SU-DHL-6 (cell line): Measurements from ENCODE around the gene ADK.
"Not testable (repeated sequence)": the region's sequence is repeated elsewhere in the genome, so short reads cannot be mapped to it uniquely, and the experiment has no call there.

ENCODE experiments used
- CTCF ChIP-seq: fragments of 200-600 bp; sonication (generic); IDR thresholded peaks from one replicate; pipeline ENCODE4 v1.5.1; 2017; ENCODE audit warnings: antibody characterized with exemption, mild to moderate bottlenecking, low read length, moderate library complexity; ENCODE audit not compliant: insufficient read depth, poor library complexity, severe bottlenecking
- EZH2phosphoT487 ChIP-seq: fragments of 200-600 bp; sonication (generic), shearing (Covaris generic); conservative IDR thresholded peaks from 2 replicates; pipeline ENCODE4 v1.6.1; 2018; ENCODE audit warnings: mild to moderate bottlenecking, antibody characterized with exemption, low read length, moderate library complexity, mixed read lengths

- not testable (repeated sequence) for TF ChIP-seq CTCF, EZH2phosphoT487
These were observed 306.5 kb downstream of the ADK start for GRCh38 chr10:74457478-74457877.
